ENCODE measurements around the gene PPP1R26.
A peak's percentile ranks its signal among the peaks of the same experiment; 100 is the strongest.

Gene PPP1R26

GRCh38 chr9:135503371-135504261 is 24.0 kb downstream of the PPP1R26 start:
- no peak overlapping the region for H2BK5ac ChIP-seq (ENCODE audit: low read depth, low read length, poor library complexity)
- peaks cover 16 to 19% of the 10 kb centered on the region in 2 experiments for H3K4me1 ChIP-seq (ENCODE audit: control insufficient read depth in 1 of 2, insufficient read depth in 2 of 2, low read length in 2 of 2)
- no peak overlapping the region for H4K12ac ChIP-seq (ENCODE audit: low read depth, low read length)
- DNase-seq = no peak
- H2BK120ac ChIP-seq (ENCODE audit: insufficient read depth, low read length, poor library complexity) = no peak overlapping the region
- H3K36me3 ChIP-seq (ENCODE audit: control insufficient read depth in 1 of 2, insufficient read depth in 2 of 2, low read length in 2 of 2) = peaks cover 37% of the 10 kb centered on the region in 2 experiments
- no peak overlapping the region for H2AK5ac ChIP-seq (ENCODE audit: low read length)
- H3K18ac ChIP-seq (ENCODE audit: low read length) = no peak overlapping the region
- H3K9me3 ChIP-seq (ENCODE audit: insufficient read depth, low read depth, low read length) = no peaks in the 10 kb centered on the region
- no peaks in the 10 kb centered on the region for H3K27me3 ChIP-seq (ENCODE audit: insufficient read depth, low read length)
- no CpG with 5 or more reads among the region's 41 CpGs for WGBS (ENCODE audit: extremely low coverage, insufficient coverage, insufficient read length)
- H3K14ac ChIP-seq (ENCODE audit: low read length) = no peak overlapping the region
- no peak overlapping the region for H3K23ac ChIP-seq (ENCODE audit: low read length)
- no peak overlapping the region for H2BK12ac ChIP-seq (ENCODE audit: low read length)
- no peak overlapping the region for H4K8ac ChIP-seq (ENCODE audit: low read depth, low read length)
- H3K4me2 ChIP-seq (ENCODE audit: low read length) = no peak overlapping the region
- peaks cover 12% of the 10 kb centered on the region for H3K79me2 ChIP-seq (ENCODE audit: control insufficient read depth, insufficient read depth, low read length, poor library complexity)
- H2AFZ ChIP-seq (ENCODE audit: insufficient read depth, low read length, poor library complexity) = no peak overlapping the region
- no peak overlapping the region for H3K9ac ChIP-seq (ENCODE audit: low read length)
- H4K91ac ChIP-seq (ENCODE audit: low read depth, low read length) = no peak overlapping the region
- no peak overlapping the region for H3K4ac ChIP-seq (ENCODE audit: low read depth, low read length)
- H3K27ac ChIP-seq (ENCODE audit: low read depth, low read length) = no peak overlapping the region
- no peak overlapping the region for H3K4me3 ChIP-seq (ENCODE audit: low read depth, low read length)
- H3K79me1 ChIP-seq (ENCODE audit: low read length) = peaks cover 10% of the 10 kb centered on the region

- peaks cover 11 to 12% of the 10 kb centered on the region in 2 experiments for H3K4me1 ChIP-seq (ENCODE audit: control insufficient read depth in 1 of 2, insufficient read depth in 2 of 2, low read length in 2 of 2)
- H2AFZ ChIP-seq (ENCODE audit: insufficient read depth, low read length, poor library complexity) = no peak overlapping the region
- H2BK5ac ChIP-seq (ENCODE audit: low read depth, low read length, poor library complexity) = no peak overlapping the region
- H2BK12ac ChIP-seq (ENCODE audit: low read length) = no peak overlapping the region
- H3K9ac ChIP-seq (ENCODE audit: low read length) = no peak overlapping the region
- H3K36me3 ChIP-seq (ENCODE audit: control insufficient read depth in 1 of 2, insufficient read depth in 2 of 2, low read length in 2 of 2) = peaks cover 37% of the 10 kb centered on the region in 2 experiments
- H3K4me3 ChIP-seq (ENCODE audit: low read depth, low read length) = no peak overlapping the region
- no peak overlapping the region for H3K23ac ChIP-seq (ENCODE audit: low read length)
- no peak overlapping the region for H3K18ac ChIP-seq (ENCODE audit: low read length)
- H3K14ac ChIP-seq (ENCODE audit: low read length) = no peak overlapping the region
- H3K27ac ChIP-seq (ENCODE audit: low read depth, low read length) = no peak overlapping the region
- peaks cover 10% of the 10 kb centered on the region for H3K79me1 ChIP-seq (ENCODE audit: low read length)
- H3K79me2 ChIP-seq (ENCODE audit: control insufficient read depth, insufficient read depth, low read length, poor library complexity) = peaks cover 12% of the 10 kb centered on the region
- H3K9me3 ChIP-seq (ENCODE audit: insufficient read depth, low read depth, low read length) = no peaks in the 10 kb centered on the region
- no peaks in the 10 kb centered on the region for H3K27me3 ChIP-seq (ENCODE audit: insufficient read depth, low read length)
- no peak overlapping the region for H2BK120ac ChIP-seq (ENCODE audit: insufficient read depth, low read length, poor library complexity)
- H4K12ac ChIP-seq (ENCODE audit: low read depth, low read length) = no peak overlapping the region
- no peak overlapping the region for H4K91ac ChIP-seq (ENCODE audit: low read depth, low read length)
- DNase-seq = peak; percentile 20 to 57
- no peak overlapping the region for H3K4ac ChIP-seq (ENCODE audit: low read depth, low read length)
- no CpG with 5 or more reads among the region's 21 CpGs for WGBS (ENCODE audit: extremely low coverage, insufficient coverage, insufficient read length)
- H3K4me2 ChIP-seq (ENCODE audit: low read length) = no peak overlapping the region
- H2AK5ac ChIP-seq (ENCODE audit: low read length) = no peak overlapping the region
- no peak overlapping the region for H4K8ac ChIP-seq (ENCODE audit: low read depth, low read length)
Measured at GRCh38 chr9:135504262-135505243, 25.0 kb downstream of the PPP1R26 start.

GRCh38 chr9:135505406-135506187 is 26.0 kb downstream of the PPP1R26 start:
- no peak overlapping the region for H2AK5ac ChIP-seq (ENCODE audit: low read length)
- no peak overlapping the region for H3K4ac ChIP-seq (ENCODE audit: low read depth, low read length)
- no peak overlapping the region for H3K18ac ChIP-seq (ENCODE audit: low read length)
- H2AFZ ChIP-seq (ENCODE audit: insufficient read depth, low read length, poor library complexity) = no peak overlapping the region
- no peak overlapping the region for H3K27ac ChIP-seq (ENCODE audit: low read depth, low read length)
- H2BK12ac ChIP-seq (ENCODE audit: low read length) = no peak overlapping the region
- DNase-seq = no peak
- H3K9ac ChIP-seq (ENCODE audit: low read length) = no peak overlapping the region
- H3K4me2 ChIP-seq (ENCODE audit: low read length) = no peak overlapping the region
- H2BK120ac ChIP-seq (ENCODE audit: insufficient read depth, low read length, poor library complexity) = no peak overlapping the region
- H3K79me2 ChIP-seq (ENCODE audit: control insufficient read depth, insufficient read depth, low read length, poor library complexity) = peaks cover 9% of the 10 kb centered on the region
- H3K79me1 ChIP-seq (ENCODE audit: low read length) = peaks cover 4% of the 10 kb centered on the region
- H4K12ac ChIP-seq (ENCODE audit: low read depth, low read length) = peak overlapping the region; percentile 9
- peaks cover 11 to 12% of the 10 kb centered on the region in 2 experiments for H3K4me1 ChIP-seq (ENCODE audit: control insufficient read depth in 1 of 2, insufficient read depth in 2 of 2, low read length in 2 of 2)
- no CpG with 5 or more reads among the region's 24 CpGs for WGBS (ENCODE audit: extremely low coverage, insufficient coverage, insufficient read length)
- H3K14ac ChIP-seq (ENCODE audit: low read length) = no peak overlapping the region
- H4K91ac ChIP-seq (ENCODE audit: low read depth, low read length) = peak overlapping the region; percentile 36
- H3K36me3 ChIP-seq (ENCODE audit: control insufficient read depth in 1 of 2, insufficient read depth in 2 of 2, low read length in 2 of 2) = peaks cover 37% of the 10 kb centered on the region in 2 experiments
- no peak overlapping the region for H3K23ac ChIP-seq (ENCODE audit: low read length)
- no peaks in the 10 kb centered on the region for H3K9me3 ChIP-seq (ENCODE audit: insufficient read depth, low read depth, low read length)
- no peak overlapping the region for H4K8ac ChIP-seq (ENCODE audit: low read depth, low read length)
- H2BK5ac ChIP-seq (ENCODE audit: low read depth, low read length, poor library complexity) = no peak overlapping the region
- no peaks in the 10 kb centered on the region for H3K27me3 ChIP-seq (ENCODE audit: insufficient read depth, low read length)
- no peak overlapping the region for H3K4me3 ChIP-seq (ENCODE audit: low read depth, low read length)

Measured in trophoblast cell (in vitro differentiated cells and primary cell).